HG03175 (cell line): ENCODE data around the gene LGALS14.
"Not testable (repeated sequence)": the region's sequence is repeated elsewhere in the genome, so short reads cannot be mapped to it uniquely, and the experiment has no call there.

Experiments used
- ATAC-seq: cut with Tn5 transposase; IDR thresholded peaks from one replicate; pipeline ENCODE4 v1.9.1; 2021; ENCODE audit warnings: mild to moderate bottlenecking, moderate library complexity; ENCODE audit not compliant: unreplicated experiment

LGALS14 gene, protein sequence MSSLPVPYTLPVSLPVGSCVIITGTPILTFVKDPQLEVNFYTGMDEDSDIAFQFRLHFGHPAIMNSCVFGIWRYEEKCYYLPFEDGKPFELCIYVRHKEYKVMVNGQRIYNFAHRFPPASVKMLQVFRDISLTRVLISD

DNA sequence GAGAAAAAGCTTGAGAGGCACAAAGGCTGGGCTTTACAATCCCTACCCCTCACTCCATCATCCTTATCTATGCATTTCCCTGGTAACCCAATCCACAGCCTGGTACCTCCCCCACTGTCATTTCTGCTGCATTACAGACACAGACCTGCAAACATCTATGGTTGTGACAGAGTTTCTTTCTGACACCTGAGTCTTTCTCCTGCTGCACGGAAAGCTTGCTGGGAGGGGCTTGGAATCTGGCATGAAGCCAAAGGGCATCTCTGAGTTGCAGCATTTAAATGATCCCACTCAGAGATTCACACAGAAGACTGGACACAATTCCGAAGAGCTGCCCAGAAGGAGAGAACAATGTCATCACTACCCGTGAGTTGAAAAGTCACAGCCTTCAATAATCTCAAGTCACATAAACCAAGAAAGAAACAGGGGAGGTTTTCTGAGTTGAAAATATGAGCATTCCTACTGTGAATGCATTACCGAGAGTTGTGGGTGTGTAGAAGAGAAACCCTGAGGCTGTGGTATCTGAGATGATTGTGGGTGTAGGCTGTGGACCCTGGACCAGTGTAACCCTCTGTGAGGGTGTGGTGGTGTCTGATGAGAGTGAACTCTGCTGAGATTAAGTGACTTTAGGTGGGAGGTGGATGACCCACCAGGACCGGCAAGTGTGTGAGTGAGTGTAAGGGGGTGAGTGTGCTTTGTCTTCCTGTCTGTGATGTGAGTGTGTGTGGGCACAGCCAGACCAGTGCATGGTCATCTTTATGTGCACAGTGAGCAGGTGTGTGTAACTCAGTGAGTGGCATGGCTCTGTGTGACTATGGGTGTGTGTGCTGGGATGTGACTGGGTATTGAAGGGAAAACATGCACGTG lies at the start of gene LGALS14:
LGALS14 (plus strand) TSS at position 301 of the 864 bp plus-strand sequence; CDS start at position 349, 48 bp downstream.
- ATAC-seq = no peak

- no peak for ATAC-seq
Observed at GRCh38 chr19:39655613-39656012, 48.7 kb upstream of the LGALS14 start, which contains the start of gene LGALS16. Gene LGALS16, plus strand, starts transcription at chr19:39655913. Its CDS starts 49 bp downstream, at chr19:39655962.

- ATAC-seq = no peak
Observed at GRCh38 chr19:39659791-39660190, 44.5 kb upstream of the LGALS14 start.

DNA sequence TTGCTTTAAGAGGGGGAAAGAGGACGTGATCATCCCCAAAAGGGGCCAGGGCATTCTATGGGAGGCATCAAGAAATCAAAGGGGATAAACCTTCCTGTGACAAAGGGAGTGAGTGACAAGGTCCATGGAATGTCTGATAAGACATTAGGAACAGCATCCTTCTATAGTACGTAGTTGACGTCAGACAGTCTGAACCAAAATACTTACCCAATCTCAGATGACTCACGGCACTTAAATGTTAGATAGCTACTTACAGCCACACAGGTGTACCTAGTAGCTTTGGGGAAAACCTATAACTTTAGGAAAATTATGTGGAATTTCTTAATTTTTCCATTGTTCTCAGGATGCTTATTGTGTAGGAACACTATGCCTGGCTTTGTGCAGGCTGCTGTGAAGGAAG lies 43.6 kb upstream of the LGALS14 start:
- ATAC-seq = no peak

DNA sequence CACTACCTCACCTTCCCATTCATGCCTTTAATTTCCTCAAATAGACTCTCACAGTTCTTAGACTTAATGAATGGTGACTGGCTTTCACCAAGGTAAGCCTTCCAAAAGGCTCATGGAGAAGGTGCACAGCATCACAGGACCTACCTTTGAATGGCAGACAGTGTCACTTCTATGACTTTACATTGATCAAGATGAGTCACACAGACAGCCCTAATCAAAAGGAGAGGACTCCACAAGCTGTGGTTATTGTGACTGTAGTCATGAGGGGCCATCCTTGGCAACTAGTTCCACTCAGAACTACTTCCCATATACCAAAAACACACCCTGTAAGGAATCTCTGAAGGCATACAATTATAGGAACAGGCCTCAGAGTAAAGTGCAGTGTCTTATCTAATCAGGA lies 42.7 kb upstream of the LGALS14 start:
- ATAC-seq = no peak

DNA sequence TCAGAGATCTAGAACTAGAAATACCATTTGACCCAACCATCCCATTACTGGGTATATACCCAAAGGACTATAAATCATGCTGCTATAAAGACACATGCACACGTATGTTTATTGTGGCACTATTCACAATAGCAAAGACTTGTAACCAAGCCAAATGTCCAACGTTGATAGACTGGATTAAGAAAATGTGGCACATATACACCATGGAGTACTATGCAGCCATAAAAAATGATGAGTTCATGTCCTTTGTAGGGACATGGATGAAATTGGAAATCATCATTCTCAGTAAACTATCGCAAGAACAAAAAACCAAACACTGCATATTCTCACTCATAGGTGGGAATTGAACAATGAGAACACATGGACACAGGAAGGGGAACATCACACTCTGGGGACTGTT lies 34.4 kb upstream of the LGALS14 start:
- not testable (repeated sequence) for ATAC-seq

DNA sequence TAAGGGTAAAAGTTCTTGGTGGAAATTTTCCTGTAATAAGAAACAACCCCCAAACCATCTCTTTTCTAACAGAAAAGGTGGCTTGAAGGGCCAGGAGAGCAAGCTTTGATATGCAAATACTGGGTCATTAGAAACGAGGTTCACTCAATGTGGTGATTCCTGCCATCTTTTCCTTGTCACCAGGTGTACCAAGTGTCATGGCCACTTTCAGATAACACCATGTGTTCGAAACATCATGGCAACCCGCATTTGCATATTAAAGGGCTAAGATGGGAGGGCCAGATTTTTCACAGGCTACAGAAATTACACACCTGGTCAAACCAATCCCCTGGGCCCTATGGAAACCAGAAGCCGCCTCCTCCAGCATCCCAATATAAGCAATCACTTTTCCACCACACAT lies 33.3 kb upstream of the LGALS14 start:
- no peak for ATAC-seq

DNA sequence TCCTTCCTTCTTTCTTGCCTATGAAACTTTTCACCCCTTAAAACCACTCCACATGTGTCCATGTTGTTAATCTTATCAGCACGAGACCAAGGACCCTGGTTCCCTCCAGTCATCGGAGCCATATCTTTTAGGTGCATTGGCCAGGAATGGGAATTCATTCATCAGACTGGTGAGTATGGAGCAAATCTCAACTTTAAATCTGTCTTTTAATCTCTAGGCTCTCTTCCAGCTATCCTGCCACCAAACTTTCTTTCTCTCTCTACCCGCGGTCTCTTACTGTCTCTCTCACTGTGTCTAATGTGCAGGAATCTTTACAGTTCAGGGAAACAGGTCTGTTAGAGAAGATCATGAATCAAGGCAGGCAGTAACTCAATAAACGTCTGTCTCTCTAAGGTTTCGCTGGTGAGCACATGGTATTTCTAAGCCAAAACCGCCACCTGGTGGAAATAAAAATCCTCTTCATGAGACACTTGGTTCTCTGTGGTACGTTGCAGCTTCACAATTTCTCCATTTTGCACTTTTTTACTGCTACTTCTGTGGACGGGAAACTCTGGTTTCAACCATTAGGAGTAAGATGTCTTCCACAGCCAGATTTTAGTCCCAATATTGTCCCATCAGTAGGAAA lies 32.4 kb upstream of the LGALS14 start:
- ATAC-seq = no peak

DNA sequence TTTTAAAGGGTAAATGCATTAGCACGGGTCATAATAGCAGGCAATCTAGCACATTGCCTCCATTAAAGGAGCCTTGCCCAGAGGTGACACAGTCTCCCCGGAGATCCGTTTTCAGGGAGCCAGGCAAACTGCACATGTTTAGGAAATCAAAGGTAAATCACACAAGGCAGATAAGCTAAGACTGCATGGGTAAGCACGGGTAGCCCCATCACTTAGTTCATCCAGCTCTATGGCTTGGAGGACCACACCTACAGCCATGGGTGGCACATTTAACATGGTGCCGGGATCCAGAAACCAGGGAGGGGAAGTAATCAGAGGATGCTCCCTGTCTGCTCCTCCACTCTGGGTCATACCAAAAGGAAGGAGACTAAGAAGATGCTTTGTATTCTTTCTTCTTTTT lies 31.8 kb upstream of the LGALS14 start:
- ATAC-seq = no peak

DNA sequence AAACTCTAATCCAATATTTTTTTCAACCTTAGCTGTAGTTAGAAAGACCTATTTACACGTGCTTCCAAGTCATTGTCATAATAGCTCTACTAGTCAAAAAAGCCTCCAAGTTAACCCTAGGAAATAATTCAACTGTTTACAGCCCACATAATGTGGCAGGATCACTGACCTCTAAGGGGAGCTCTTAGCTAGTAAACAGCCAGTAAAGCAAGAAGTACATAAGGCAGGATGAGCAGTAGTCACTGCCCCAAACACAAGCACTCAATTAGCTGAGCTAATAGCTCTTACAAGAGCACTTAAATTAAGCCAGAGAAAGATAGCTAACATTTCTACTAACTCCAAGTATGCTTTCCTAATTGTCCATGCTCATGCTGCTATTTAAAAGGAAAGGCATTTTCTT lies 30.4 kb upstream of the LGALS14 start:
- ATAC-seq = not testable (repeated sequence)

DNA sequence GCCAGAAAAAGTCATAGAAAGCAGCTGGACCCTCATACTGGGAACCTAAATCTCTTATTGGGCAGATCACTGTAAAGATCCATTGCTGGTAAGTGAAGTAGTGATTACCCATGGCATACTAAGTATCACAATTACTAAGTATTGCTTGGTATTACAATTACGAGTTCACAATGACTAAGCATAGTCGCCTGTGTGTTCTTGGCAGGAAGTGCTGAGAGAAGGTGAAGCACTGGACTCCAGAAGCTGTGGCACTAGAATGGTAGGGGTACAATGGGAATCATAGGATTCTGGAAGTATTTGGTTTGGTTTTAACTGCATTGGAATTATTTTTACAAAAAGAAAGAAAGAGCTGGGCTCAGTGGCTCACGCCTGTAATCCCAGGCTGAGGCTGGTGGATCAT lies 28.3 kb upstream of the LGALS14 start:
- ATAC-seq = no peak

DNA sequence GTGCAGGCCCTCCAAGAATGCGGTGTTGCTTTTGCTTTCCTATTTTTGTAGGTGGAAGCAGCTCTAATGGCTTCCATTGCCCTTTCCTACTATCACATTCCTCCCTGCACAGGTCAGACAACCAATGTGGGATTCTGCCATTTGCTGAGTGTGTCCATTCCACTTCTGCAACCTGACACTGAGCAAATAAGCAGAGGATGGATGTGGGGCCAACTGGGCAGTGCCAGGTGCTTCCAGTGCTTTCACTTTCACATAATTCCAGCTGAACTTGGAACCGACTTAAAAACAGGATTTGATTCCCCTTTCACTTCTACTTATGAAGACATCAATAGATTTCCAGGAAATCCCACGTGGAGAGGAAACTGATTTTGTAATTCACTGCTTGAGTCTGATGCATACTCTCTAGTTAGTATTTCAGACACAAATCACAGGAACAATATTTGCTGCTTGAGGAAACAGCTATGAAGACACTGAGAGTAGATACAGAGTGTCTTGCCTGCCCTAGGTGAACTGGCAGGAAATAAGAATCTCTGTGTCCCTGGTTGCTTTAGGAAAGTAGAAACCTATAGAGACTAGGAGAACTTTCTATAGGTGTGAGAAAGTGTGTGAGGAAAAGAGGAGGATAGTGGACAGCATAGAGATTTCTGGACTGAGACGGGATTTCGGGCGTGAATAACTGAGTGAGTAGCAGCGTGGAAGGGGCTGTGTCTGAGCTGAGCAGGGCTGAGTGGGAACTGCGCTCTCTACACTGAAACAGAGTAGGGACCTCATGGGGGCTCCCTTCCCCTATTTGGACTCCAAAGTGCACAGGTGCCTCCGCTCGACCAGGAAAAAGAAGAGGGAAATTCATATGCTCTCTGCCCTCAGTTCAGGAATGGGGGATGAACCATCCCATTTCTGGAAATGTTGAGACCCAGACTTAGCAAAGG lies 26.1 kb upstream of the LGALS14 start:
- no peak for ATAC-seq

DNA sequence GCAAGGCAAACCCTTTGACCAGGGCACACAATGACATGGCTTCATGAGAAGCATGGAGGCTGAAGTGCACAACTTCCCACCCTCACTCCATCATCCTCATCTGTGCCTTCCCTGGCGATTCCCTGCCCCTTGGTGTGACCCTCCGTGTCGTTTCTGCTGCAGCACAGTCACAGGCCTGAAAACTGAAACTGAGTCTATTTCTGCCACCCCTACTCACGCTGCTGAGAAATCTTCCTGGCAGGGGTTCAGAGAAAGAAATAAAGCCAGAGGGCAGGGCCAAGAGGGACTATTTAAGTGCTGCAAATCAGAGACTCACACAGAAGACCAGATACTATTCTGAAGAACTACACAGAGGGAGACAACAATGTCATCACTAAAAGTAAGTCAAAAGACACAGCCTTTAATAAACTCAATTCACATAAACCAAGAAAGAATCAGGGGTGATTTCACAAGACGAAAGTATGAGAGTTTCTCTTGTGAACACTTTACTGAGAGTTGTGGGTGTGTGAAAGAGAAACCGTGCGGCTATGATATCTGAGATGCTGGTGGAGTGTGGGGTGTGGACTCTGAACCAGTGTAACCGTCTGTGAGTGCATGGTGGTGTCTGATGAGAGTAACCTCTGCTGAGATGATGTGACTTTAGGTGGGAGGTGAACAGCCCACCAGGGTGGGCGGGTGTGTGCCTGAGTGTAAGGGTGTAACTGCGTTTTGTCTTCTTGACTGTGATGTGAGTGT lies 25.1 kb upstream of the LGALS14 start:
- peak; percentile 59 for ATAC-seq

- peak; percentile 23 for ATAC-seq
Observed at GRCh38 chr19:39679791-39680168, 24.5 kb upstream of the LGALS14 start.

DNA sequence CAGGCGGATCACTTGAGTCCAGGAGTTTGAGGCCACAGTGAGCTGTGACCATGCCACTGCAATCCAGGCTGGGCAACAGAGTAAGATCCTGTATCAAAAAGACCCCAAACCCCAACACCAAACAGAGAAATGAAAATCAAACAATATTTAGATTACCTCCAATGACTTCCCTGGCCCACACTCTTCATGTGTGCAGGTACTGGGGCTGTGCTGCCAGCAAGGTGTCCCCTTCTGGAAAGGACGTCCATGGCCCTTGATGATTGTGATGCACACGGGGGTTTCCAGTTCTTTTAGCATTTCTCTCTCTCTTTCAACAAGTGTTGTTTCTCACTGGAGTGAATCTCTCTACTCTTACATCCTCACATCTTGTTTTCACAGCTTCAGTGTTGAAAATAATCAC lies 23.7 kb upstream of the LGALS14 start:
- no peak for ATAC-seq

- no peak for ATAC-seq
Observed at GRCh38 chr19:39681416-39681815, 22.9 kb upstream of the LGALS14 start.

DNA sequence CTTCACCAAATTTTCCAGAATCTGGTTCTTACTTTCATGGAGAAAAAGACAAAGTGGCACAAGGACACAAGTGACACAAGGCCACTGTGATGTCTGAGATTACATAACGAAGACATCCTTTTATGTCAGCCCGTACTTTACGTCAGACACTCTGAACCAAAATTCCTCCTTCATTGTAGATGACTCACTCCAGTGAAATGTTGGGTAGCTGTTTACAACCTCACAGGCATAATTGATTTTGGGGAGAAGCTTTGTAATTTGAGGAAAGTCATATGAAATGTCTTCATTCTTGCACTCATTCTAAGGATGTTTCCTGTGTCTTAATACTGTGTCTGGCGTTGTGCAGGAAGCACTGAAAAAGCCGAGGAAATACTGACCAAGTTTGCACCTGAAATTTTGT lies 20.0 kb upstream of the LGALS14 start:
- ATAC-seq = no peak

DNA sequence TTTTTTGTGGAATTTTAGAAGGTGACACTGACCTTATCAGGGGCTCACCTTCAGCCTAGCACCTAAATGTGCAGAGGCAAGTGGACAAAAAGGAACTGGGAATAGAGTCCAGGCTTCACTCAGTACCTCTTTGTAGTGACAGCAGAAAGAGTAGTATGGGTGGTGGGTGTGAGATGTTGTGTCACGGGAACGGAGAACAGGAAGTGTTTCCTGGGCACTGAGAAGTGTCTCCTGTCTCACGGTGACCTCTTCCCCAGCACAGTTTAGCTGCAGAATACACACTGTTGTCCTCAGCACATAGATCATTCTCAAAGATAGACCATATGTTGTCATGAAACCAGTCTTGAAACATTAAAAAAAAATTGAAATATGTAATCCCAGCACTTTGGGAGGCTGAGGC lies 17.5 kb upstream of the LGALS14 start:
- no peak for ATAC-seq

DNA sequence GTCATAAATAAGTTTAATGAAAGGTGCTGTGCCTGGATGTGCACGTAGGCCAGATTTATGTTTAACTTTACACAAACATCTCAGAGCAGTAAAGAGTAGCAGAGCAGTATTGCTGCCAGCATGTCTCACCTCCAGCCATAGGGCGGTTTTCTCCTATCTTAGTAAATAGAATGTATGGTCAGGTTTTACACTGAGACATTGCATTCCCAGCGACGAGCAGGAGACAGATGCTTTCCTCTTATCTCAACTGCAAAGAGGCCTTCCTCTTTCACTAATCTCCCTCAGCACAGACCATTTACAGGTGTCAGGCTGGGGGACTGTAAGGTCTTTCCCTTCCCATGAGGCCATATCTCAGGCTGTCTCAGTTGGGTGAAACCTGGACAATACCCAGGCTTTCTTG lies 15.6 kb upstream of the LGALS14 start:
- ATAC-seq = not testable (repeated sequence)

GRCh38 chr19:39692166-39692565 lies 12.1 kb upstream of the LGALS14 start:
- no peak for ATAC-seq
